ENCODE measurements around the gene SYTL3. TPM values are rescaled to one million over a fixed set of nuclear protein-coding genes. Genes with fewer than 3 reads are reported as not detected.
"Not testable (repeated sequence)": the region's sequence is repeated elsewhere in the genome, so short reads cannot be mapped to it uniquely, and the experiment has no call there.

SYTL3 gene
- total and polyA plus RNA-seq, 2 donors from 2014 or later = 3.1 to 16.0 TPM

DNA sequence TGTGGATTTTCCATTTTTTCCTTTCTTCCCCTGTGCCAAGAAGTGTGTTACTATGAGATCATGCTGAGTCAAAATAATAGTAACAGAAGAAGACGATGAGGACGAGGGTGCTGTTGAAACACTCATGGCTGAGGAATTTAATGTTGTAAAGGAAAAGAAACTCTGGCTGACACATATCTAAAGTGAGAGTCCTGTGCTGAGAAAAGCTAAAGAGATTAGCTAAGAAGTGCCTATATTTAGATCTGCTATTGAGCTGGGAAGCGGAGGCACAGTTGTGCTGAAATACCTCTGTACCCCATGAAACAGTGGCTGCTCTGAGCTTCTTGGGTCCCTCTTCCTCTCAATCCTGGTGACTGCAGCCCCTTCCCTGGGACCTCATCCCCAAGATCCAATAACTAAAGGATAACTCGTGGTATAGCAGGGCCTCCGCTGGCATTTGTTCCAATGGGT, 1.1 kb upstream of the SYTL3 start:
- TF ChIP-seq, protein P1, sequence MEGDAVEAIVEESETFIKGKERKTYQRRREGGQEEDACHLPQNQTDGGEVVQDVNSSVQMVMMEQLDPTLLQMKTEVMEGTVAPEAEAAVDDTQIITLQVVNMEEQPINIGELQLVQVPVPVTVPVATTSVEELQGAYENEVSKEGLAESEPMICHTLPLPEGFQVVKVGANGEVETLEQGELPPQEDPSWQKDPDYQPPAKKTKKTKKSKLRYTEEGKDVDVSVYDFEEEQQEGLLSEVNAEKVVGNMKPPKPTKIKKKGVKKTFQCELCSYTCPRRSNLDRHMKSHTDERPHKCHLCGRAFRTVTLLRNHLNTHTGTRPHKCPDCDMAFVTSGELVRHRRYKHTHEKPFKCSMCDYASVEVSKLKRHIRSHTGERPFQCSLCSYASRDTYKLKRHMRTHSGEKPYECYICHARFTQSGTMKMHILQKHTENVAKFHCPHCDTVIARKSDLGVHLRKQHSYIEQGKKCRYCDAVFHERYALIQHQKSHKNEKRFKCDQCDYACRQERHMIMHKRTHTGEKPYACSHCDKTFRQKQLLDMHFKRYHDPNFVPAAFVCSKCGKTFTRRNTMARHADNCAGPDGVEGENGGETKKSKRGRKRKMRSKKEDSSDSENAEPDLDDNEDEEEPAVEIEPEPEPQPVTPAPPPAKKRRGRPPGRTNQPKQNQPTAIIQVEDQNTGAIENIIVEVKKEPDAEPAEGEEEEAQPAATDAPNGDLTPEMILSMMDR (IDR thresholded peaks at IDR 0.05; ENCODE audit: borderline replicate concordance, extremely low read depth, insufficient read depth) = no peak
- intact Hi-C loops (cut with DNase I) = no loop called here
- peak overlapping the region in 1 of 2 donors; percentile 83 for H3K27ac ChIP-seq (ENCODE audit: low read depth in 2 of 2, low read length in 2 of 2)
- FAIRE-seq = no peak
- H3K4me1 ChIP-seq (ENCODE audit: control insufficient read depth in 2 of 3, insufficient read depth in 2 of 3, low read depth in 1 of 3, low read length in 3 of 3) = peaks cover 0 to 10% (median 4%) of the 10 kb centered on the region in 3 donors
- peak in 2 of 5 donors; percentile 6 to 8 for DNase-seq
- no peaks in the 10 kb centered on the region for H3K9me3 ChIP-seq (ENCODE audit: control insufficient read depth in 2 of 3, insufficient read depth in 1 of 3, low read length in 3 of 3)
- H3K4me3 ChIP-seq (ENCODE audit: low read length in 3 of 3) = no peak overlapping the region
- H3K27me3 ChIP-seq (ENCODE audit: control insufficient read depth, insufficient read depth, low read length) = no peaks in the 10 kb centered on the region
- no peaks in the 10 kb centered on the region for H3K36me3 ChIP-seq (ENCODE audit: control insufficient read depth in 2 of 3, insufficient read depth in 3 of 3, low read length in 3 of 3)
- H3K9ac ChIP-seq (ENCODE audit: low read length in 3 of 3) = no peak overlapping the region

DNA sequence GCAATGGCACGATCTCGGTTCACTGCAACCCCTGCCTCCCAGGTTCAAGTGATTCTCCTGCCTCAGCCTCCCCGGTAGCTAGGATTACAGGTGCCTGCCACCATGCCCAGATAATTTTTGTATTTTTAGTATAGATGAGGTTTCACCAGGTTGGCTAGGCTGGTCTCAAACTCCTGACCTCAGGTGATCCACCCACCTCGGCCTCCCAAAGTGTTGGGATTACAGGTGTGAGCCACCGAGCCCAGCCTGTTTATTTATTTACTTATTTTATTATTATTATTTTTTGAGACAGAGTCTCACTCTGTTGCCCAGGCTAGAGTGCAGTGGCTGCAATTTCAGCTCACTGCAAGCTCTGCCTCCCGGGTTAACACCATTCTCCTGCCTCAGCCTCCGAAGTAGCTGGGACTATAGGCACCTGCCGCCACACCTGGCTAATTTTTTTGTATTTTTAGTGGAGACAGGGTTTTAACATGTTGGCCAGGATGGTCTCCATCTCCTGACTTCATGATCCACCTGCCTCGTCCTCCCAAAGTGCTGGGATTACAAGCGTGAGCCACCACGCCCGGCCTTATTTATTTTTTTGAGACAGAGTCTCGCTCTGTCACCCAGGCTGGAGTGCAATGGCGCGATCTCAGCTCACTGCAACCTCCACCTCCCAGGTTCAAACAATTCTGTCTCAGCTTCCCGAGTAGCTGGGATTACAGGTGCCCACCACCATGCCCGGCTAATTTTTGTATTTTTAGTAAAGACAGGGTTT, 2.3 kb downstream of the SYTL3 start:
- H3K9me3 ChIP-seq (ENCODE audit: control insufficient read depth in 2 of 3, insufficient read depth in 1 of 3, low read length in 3 of 3); FAIRE-seq; intact Hi-C loops (cut with DNase I); H3K36me3 ChIP-seq (ENCODE audit: control insufficient read depth in 2 of 3, insufficient read depth in 3 of 3, low read length in 3 of 3); H3K27me3 ChIP-seq (ENCODE audit: control insufficient read depth, insufficient read depth, low read length); H3K4me3 ChIP-seq (ENCODE audit: low read length in 3 of 3); H3K27ac ChIP-seq (ENCODE audit: low read depth in 2 of 2, low read length in 2 of 2); H3K9ac ChIP-seq (ENCODE audit: low read length in 3 of 3): not testable (repeated sequence)
- DNase-seq = peak in 1 of 5 donors; percentile 10
- peaks cover 2 to 16% (median 10%) of the 10 kb centered on the region in 3 donors for H3K4me1 ChIP-seq (ENCODE audit: control insufficient read depth in 2 of 3, insufficient read depth in 2 of 3, low read depth in 1 of 3, low read length in 3 of 3)

DNA sequence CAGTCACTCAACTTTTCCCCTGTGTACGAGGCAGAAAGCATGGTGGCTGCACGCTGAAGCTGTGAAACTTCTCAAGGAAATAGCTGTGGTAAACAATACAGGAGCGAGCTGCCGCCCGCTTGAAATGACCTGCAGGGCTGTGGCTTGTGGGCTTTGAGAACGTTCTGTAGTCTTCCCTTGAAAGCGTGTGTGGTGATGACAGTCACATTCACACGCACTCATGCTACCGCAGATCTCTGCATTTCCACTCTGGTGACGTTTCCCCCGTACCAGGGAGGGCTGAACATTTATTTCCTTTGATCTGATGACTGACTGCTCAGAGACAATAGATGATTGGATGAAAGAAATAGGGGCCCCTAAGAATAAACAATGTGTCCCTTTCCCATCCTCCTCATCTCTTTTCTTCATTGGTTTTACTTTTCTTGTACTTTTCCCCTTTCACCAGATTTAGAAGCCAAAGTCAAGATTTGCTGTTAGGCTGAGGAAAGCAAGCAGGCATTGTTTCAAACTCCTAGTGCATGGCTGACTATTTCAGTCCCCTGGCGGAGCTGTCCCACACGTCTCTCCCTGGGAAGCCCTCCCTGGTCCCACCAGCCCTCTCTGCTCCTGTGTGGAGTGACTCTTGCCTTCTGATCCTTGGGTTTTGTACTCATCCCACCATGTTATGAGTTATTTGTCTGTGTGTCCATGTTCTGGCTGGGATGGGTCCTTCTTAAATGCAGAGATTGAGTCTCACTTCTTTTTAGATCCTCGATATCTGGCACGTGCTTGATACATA, 3.9 kb downstream of the SYTL3 start:
- Histone ChIP-seq H3K36me3 (ENCODE audit: control insufficient read depth in 2 of 3, insufficient read depth in 3 of 3, low read length in 3 of 3) (no peaks in the 10 kb centered on the region), H3K27me3 (ENCODE audit: control insufficient read depth, insufficient read depth, low read length) (no peaks in the 10 kb centered on the region), H3K9me3 (ENCODE audit: control insufficient read depth in 2 of 3, insufficient read depth in 1 of 3, low read length in 3 of 3) (no peaks in the 10 kb centered on the region), H3K27ac (ENCODE audit: low read depth in 2 of 2, low read length in 2 of 2) (peak overlapping the region in 1 of 2 donors; percentile 13), H3K4me3 (ENCODE audit: low read length in 3 of 3) (no peak overlapping the region), H3K9ac (ENCODE audit: low read length in 3 of 3) (no peak overlapping the region), H3K4me1 (ENCODE audit: control insufficient read depth in 2 of 3, insufficient read depth in 2 of 3, low read depth in 1 of 3, low read length in 3 of 3) (peaks cover 2 to 16% (median 8%) of the 10 kb centered on the region in 3 donors)
- intact Hi-C loops (cut with DNase I) = no loop called here
- FAIRE-seq = no peak
- DNase-seq = peak in 1 of 5 donors; percentile 82
- TF ChIP-seq, protein P1 (IDR thresholded peaks at IDR 0.05; ENCODE audit: borderline replicate concordance, extremely low read depth, insufficient read depth) = no peak

DNA sequence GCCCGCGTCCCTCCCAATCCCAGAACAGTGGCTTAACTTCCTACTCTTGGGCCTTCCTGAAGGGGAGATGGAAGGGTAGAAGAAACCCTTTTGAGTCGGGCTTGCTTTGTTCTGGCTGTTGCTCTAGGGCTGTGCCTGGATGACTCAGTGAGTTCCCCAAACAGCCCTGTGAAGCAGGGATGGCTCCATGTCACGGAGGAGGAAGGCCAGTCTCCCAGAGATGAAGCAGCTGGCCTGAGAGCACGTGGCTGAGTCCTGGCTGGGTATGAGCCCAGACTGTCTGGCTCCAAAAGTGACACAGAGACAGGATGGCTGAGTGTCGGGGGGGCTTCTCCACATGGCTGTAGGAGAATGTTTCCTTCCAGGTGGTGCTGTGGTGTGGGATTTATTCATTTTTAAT, 4.6 kb downstream of the SYTL3 start:
- Histone ChIP-seq H3K9ac (ENCODE audit: low read length in 3 of 3) (no peak overlapping the region), H3K36me3 (ENCODE audit: control insufficient read depth in 2 of 3, insufficient read depth in 3 of 3, low read length in 3 of 3) (no peaks in the 10 kb centered on the region), H3K9me3 (ENCODE audit: control insufficient read depth in 2 of 3, insufficient read depth in 1 of 3, low read length in 3 of 3) (no peaks in the 10 kb centered on the region), H3K4me3 (ENCODE audit: low read length in 3 of 3) (no peak overlapping the region), H3K27me3 (ENCODE audit: control insufficient read depth, insufficient read depth, low read length) (no peaks in the 10 kb centered on the region), H3K27ac (ENCODE audit: low read depth in 2 of 2, low read length in 2 of 2) (peak overlapping the region in 1 of 2 donors; percentile 32), H3K4me1 (ENCODE audit: control insufficient read depth in 2 of 3, insufficient read depth in 2 of 3, low read depth in 1 of 3, low read length in 3 of 3) (peaks cover 2 to 12% (median 3%) of the 10 kb centered on the region in 3 donors)
- FAIRE-seq (no peak), DNase-seq (peak in 4 of 5 donors; percentile 46 to 90 (median 76))
- TF ChIP-seq, protein P1 (IDR thresholded peaks at IDR 0.05; ENCODE audit: borderline replicate concordance, extremely low read depth, insufficient read depth) = no peak
- intact Hi-C loops (cut with DNase I) = no loop called here
